Measurements from ENCODE around the gene GAK. TPM values are rescaled to one million over a fixed set of nuclear protein-coding genes. Genes with fewer than 3 reads are reported as not detected.

Gene GAK
- total RNA-seq, 4 donors from 2014 or later, result 230 to 882 (median 305) TPM

GRCh38 chr4:870951-871350, 61.2 kb downstream of the GAK start:
- Histone ChIP-seq H3K4me3 (no peak overlapping the region), H3K36me3 (peaks cover 0 to 36% (median 17%) of the 10 kb centered on the region in 4 donors), H3K27ac (no peak overlapping the region), H3K9me3 (no peaks in the 10 kb centered on the region), H3K27me3 (no peaks in the 10 kb centered on the region), H3K4me1 (no peaks in the 10 kb centered on the region)
- no peak for TF ChIP-seq CTCF (IDR thresholded peaks at IDR 0.05)
- in situ Hi-C loops (cut with MboI; ENCODE audit: low pct_ligation_motif_present in 1 of 4, low pct_unique_long_range_greater_than_20kb in 1 of 4, low sequenced_read_pairs in 3 of 4), result no loop called here
- no peak for DNase-seq
- WGBS, 2 donors (ENCODE audit: low coverage in 1 of 2), result 95% methylated on average over 20 of the region's 20 CpGs; no CpG with 5 or more reads in 1 of the 2 donors
- intact Hi-C loops (cut with DNase I; ENCODE audit: low total_unique reads), result no loop called here

GRCh38 chr4:869776-870175, 62.3 kb downstream of the GAK start:
- H3K9me3 ChIP-seq, result no peaks in the 10 kb centered on the region
- H3K4me1 ChIP-seq, result no peaks in the 10 kb centered on the region
- intact Hi-C loops (cut with DNase I; ENCODE audit: low total_unique reads) (no loop called here), in situ Hi-C loops (cut with MboI; ENCODE audit: low pct_ligation_motif_present in 1 of 4, low pct_unique_long_range_greater_than_20kb in 1 of 4, low sequenced_read_pairs in 3 of 4) (no loop called here)
- H3K4me3 ChIP-seq, result no peak overlapping the region
- TF ChIP-seq POLR2A (IDR thresholded peaks at IDR 0.05), result no peak
- no peak for TF ChIP-seq EP300 (IDR thresholded peaks at IDR 0.05; ENCODE audit: low read depth)
- no peak for TF ChIP-seq POLR2AphosphoS5 (IDR thresholded peaks at IDR 0.05)
- no peak for TF ChIP-seq CTCF (IDR thresholded peaks at IDR 0.05)
- H3K27me3 ChIP-seq, result no peaks in the 10 kb centered on the region
- H3K27ac ChIP-seq, result no peak overlapping the region
- H3K36me3 ChIP-seq, result peaks cover 0 to 36% (median 19%) of the 10 kb centered on the region in 4 donors
- DNase-seq, result no peak
- WGBS, 2 donors (ENCODE audit: low coverage in 1 of 2), result 97% methylated on average over 15 of the region's 15 CpGs; no CpG with 5 or more reads in 1 of the 2 donors

- DNase-seq, result no peak
- Histone ChIP-seq H3K9me3 (no peaks in the 10 kb centered on the region), H3K27me3 (no peaks in the 10 kb centered on the region), H3K27ac (no peak overlapping the region), H3K36me3 (peaks cover 0 to 44% (median 19%) of the 10 kb centered on the region in 4 donors), H3K4me1 (no peaks in the 10 kb centered on the region), H3K4me3 (no peak overlapping the region)
- 96% methylated on average over 19 of the region's 21 CpGs; no CpG with 5 or more reads in 1 of the 2 donors for WGBS, 2 donors (ENCODE audit: low coverage in 1 of 2)
- TF ChIP-seq CTCF (IDR thresholded peaks at IDR 0.05) (no peak), POLR2A (IDR thresholded peaks at IDR 0.05) (no peak), POLR2AphosphoS5 (IDR thresholded peaks at IDR 0.05) (no peak), EP300 (IDR thresholded peaks at IDR 0.05; ENCODE audit: low read depth) (no peak)
- intact Hi-C loops (cut with DNase I; ENCODE audit: low total_unique reads) (no loop called here), in situ Hi-C loops (cut with MboI; ENCODE audit: low pct_ligation_motif_present in 1 of 4, low pct_unique_long_range_greater_than_20kb in 1 of 4, low sequenced_read_pairs in 3 of 4) (no loop called here)
These were observed 63.7 kb downstream of the GAK start for GRCh38 chr4:868421-868820.

- peaks cover 0 to 49% (median 19%) of the 10 kb centered on the region in 4 donors for H3K36me3 ChIP-seq
- no peaks in the 10 kb centered on the region for H3K27me3 ChIP-seq
- intact Hi-C loops (cut with DNase I; ENCODE audit: low total_unique reads) (no loop called here), in situ Hi-C loops (cut with MboI; ENCODE audit: low pct_ligation_motif_present in 1 of 4, low pct_unique_long_range_greater_than_20kb in 1 of 4, low sequenced_read_pairs in 3 of 4) (no loop called here)
- TF ChIP-seq POLR2AphosphoS5 (IDR thresholded peaks at IDR 0.05), result no peak
- no peaks in the 10 kb centered on the region for H3K9me3 ChIP-seq
- H3K4me3 ChIP-seq, result no peak overlapping the region
- H3K27ac ChIP-seq, result no peak overlapping the region
- WGBS, 2 donors (ENCODE audit: low coverage in 1 of 2), result 88 to 100% methylated on average over 1 to 21 of the region's 26 CpGs
- DNase-seq, result no peak
- no peaks in the 10 kb centered on the region for H3K4me1 ChIP-seq
These were observed 64.4 kb downstream of the GAK start for GRCh38 chr4:867526-868250.

All from transverse colon (tissue), 4 donors.